ENCODE measurements around the gene DISC1. TPM values are rescaled to one million over a fixed set of nuclear protein-coding genes. Genes with fewer than 3 reads are reported as not detected.

Gene DISC1
- polyA plus RNA-seq, 3 donors, result 5.5 to 14.7 (median 5.8) TPM

- H3K27ac Mint-ChIP-seq, result no peak overlapping the region
- no peak for TF ChIP-seq CTCF (IDR thresholded peaks at IDR 0.05)
- Histone ChIP-seq H4K20me1 (ENCODE audit: insufficient read depth, low read length) (peaks cover 43% of the 10 kb centered on the region), H3K9ac (ENCODE audit: insufficient read depth, low read length, poor library complexity, severe bottlenecking) (no peak overlapping the region), H3K4me2 (replicated peaks; ENCODE audit: extremely low read depth, low read length, poor library complexity, severe bottlenecking) (no peak overlapping the region), H3K79me2 (ENCODE audit: insufficient read depth, low read length) (peaks cover 3% of the 10 kb centered on the region), H3K4me3 (replicated peaks in 1 of 3; ENCODE audit: low read depth in 2 of 3, low read length in 3 of 3) (no peak overlapping the region), H2AFZ (ENCODE audit: insufficient read depth, low read depth, low read length, poor library complexity, severe bottlenecking) (no peak overlapping the region), H3K4me1 (ENCODE audit: control insufficient read depth in 1 of 2, insufficient read depth in 2 of 2, low read length in 2 of 2) (no peaks in the 10 kb centered on the region), H3K36me3 (replicated peaks in 1 of 2; ENCODE audit: control insufficient read depth in 1 of 2, insufficient read depth in 2 of 2, low read length in 2 of 2) (peaks cover 0 to 47% of the 10 kb centered on the region in 2 donors), H3K9me3 (replicated peaks in 1 of 2; ENCODE audit: control insufficient read depth in 1 of 2, insufficient read depth in 1 of 2, low read length in 2 of 2) (peaks cover 0 to 2% of the 10 kb centered on the region in 2 donors), H3K27me3 (ENCODE audit: control insufficient read depth in 2 of 2, insufficient read depth in 2 of 2, low read length in 2 of 2) (no peaks in the 10 kb centered on the region), H3K27ac (ENCODE audit: low read depth in 1 of 2, low read length in 2 of 2) (no peak overlapping the region)
- H3K9me3 Mint-ChIP-seq, result peaks cover 0 to 5% (median 0%) of the 10 kb centered on the region in 7 donors
- no peaks in the 10 kb centered on the region for H3K27me3 Mint-ChIP-seq (ENCODE audit: low read depth in 3 of 3)
- intact Hi-C loops (cut with micrococcal nuclease), result no loop called here
- H3K4me1 Mint-ChIP-seq, result peaks cover 2% of the 10 kb centered on the region
- H3K4me3 Mint-ChIP-seq, result no peak overlapping the region
- no peak for DNase-seq
- H3K36me3 Mint-ChIP-seq, result peaks cover 23 to 28% of the 10 kb centered on the region in 2 donors
- WGBS (ENCODE audit: insufficient coverage), result no CpG with 5 or more reads among the region's 1 CpG
These were observed 299.8 kb downstream of the DISC1 start for GRCh38 chr1:231926340-231926739.

- 100% methylated on average over 1 of the region's 2 CpGs for WGBS (ENCODE audit: insufficient coverage)
- Mint-ChIP-seq H3K27me3 (ENCODE audit: low read depth in 3 of 3) (no peaks in the 10 kb centered on the region), H3K27ac (no peak overlapping the region), H3K36me3 (peaks cover 18 to 26% of the 10 kb centered on the region in 2 donors), H3K4me1 (peaks cover 2% of the 10 kb centered on the region), H3K4me3 (no peak overlapping the region), H3K9me3 (peaks cover 0 to 10% (median 4%) of the 10 kb centered on the region in 7 donors)
- no peak overlapping the region for H3K9ac ChIP-seq (ENCODE audit: insufficient read depth, low read length, poor library complexity, severe bottlenecking)
- no peak overlapping the region for H2AFZ ChIP-seq (ENCODE audit: insufficient read depth, low read depth, low read length, poor library complexity, severe bottlenecking)
- H3K4me2 ChIP-seq (replicated peaks; ENCODE audit: extremely low read depth, low read length, poor library complexity, severe bottlenecking), result no peak overlapping the region
- H3K36me3 ChIP-seq (replicated peaks in 1 of 2; ENCODE audit: control insufficient read depth in 1 of 2, insufficient read depth in 2 of 2, low read length in 2 of 2), result peaks cover 0 to 44% of the 10 kb centered on the region in 2 donors
- peaks cover 39% of the 10 kb centered on the region for H4K20me1 ChIP-seq (ENCODE audit: insufficient read depth, low read length)
- peaks cover 3 to 5% of the 10 kb centered on the region in 2 donors for H3K9me3 ChIP-seq (replicated peaks in 1 of 2; ENCODE audit: control insufficient read depth in 1 of 2, insufficient read depth in 1 of 2, low read length in 2 of 2)
- H3K27me3 ChIP-seq (ENCODE audit: control insufficient read depth in 2 of 2, insufficient read depth in 2 of 2, low read length in 2 of 2), result no peaks in the 10 kb centered on the region
- no peak for DNase-seq
- no peak overlapping the region for H3K27ac ChIP-seq (ENCODE audit: low read depth in 1 of 2, low read length in 2 of 2)
- no peak for TF ChIP-seq CTCF (IDR thresholded peaks at IDR 0.05)
- H3K4me1 ChIP-seq (ENCODE audit: control insufficient read depth in 1 of 2, insufficient read depth in 2 of 2, low read length in 2 of 2), result no peaks in the 10 kb centered on the region
- intact Hi-C loops (cut with micrococcal nuclease), result no loop called here
- H3K4me3 ChIP-seq (replicated peaks in 1 of 3; ENCODE audit: low read depth in 2 of 3, low read length in 3 of 3), result no peak overlapping the region
- peaks cover 3% of the 10 kb centered on the region for H3K79me2 ChIP-seq (ENCODE audit: insufficient read depth, low read length)
These were observed 300.3 kb downstream of the DISC1 start for GRCh38 chr1:231926933-231927332.

Measured in CD14-positive monocyte (primary cell).